Activated CD4-positive, CD25-positive, alpha-beta regulatory T cell treated with anti-CD3 and anti-CD28 coated beads, Interleukin-2, amount 50 U/mL, for 72 hours (primary cell): ENCODE measurements around the gene IRF2BPL.

Source experiments
- DNase-seq: peaks from one replicate; pipeline ENCODE4 v3.0.0; 2021

Gene IRF2BPL

GRCh38 chr14:77028384-77029231, at the start of gene IRF2BPL:
Gene IRF2BPL (minus strand): TSS chr14:77028708. CDS start chr14:77027792, 916 bp downstream.
- peak; percentile 91 for DNase-seq

- no peak for DNase-seq
Measured at GRCh38 chr14:77077040-77077439, 48.5 kb upstream of the IRF2BPL start.

- DNase-seq: no peak
Measured at GRCh38 chr14:77076113-77076631, 47.7 kb upstream of the IRF2BPL start.

GRCh38 chr14:77074969-77075368, 46.5 kb upstream of the IRF2BPL start:
- no peak for DNase-seq

GRCh38 chr14:77071938-77072388, 43.5 kb upstream of the IRF2BPL start:
- no peak for DNase-seq

- no peak for DNase-seq
Measured at GRCh38 chr14:77069551-77069950, 41.0 kb upstream of the IRF2BPL start.

GRCh38 chr14:77068517-77069200, 40.2 kb upstream of the IRF2BPL start:
- DNase-seq: no peak

- DNase-seq: peak; percentile 49
Measured at GRCh38 chr14:77067632-77068516, 39.4 kb upstream of the IRF2BPL start.

- no peak for DNase-seq
Measured at GRCh38 chr14:77066578-77067172, 38.2 kb upstream of the IRF2BPL start.

- DNase-seq: no peak
Measured at GRCh38 chr14:77065851-77066577, 37.5 kb upstream of the IRF2BPL start.

GRCh38 chr14:77064521-77065178, 36.1 kb upstream of the IRF2BPL start:
- DNase-seq: no peak

GRCh38 chr14:77063571-77064171, 35.2 kb upstream of the IRF2BPL start:
- DNase-seq: no peak

GRCh38 chr14:77062261-77062660, 33.8 kb upstream of the IRF2BPL start:
- no peak for DNase-seq

GRCh38 chr14:77061630-77062257, 33.2 kb upstream of the IRF2BPL start:
- no peak for DNase-seq

GRCh38 chr14:77059276-77059915, 30.9 kb upstream of the IRF2BPL start:
- no peak for DNase-seq

GRCh38 chr14:77058785-77059184, 30.3 kb upstream of the IRF2BPL start:
- no peak for DNase-seq

- DNase-seq: no peak
Measured at GRCh38 chr14:77058117-77058516, 29.6 kb upstream of the IRF2BPL start.

- DNase-seq: no peak
Measured at GRCh38 chr14:77055981-77056380, 27.5 kb upstream of the IRF2BPL start.

GRCh38 chr14:77055306-77055705, 26.8 kb upstream of the IRF2BPL start:
- no peak for DNase-seq
